GM21367 (cell line): Measurements from ENCODE around the gene FSTL5.

ENCODE experiments used
- ATAC-seq: cut with Tn5 transposase; IDR thresholded peaks from one replicate; pipeline ENCODE4 v1.9.1; 2021; ENCODE audit not compliant: unreplicated experiment

The FSTL5 gene

GRCh38 chr4:161595230-161595771 is 568.5 kb downstream of the FSTL5 start:
- no peak for ATAC-seq

- ATAC-seq: no peak
Observed at GRCh38 chr4:161585011-161585410, 578.8 kb downstream of the FSTL5 start.

GRCh38 chr4:161583549-161583948 is 580.3 kb downstream of the FSTL5 start:
- ATAC-seq: no peak

- ATAC-seq: no peak
Observed at GRCh38 chr4:161581262-161582230, 582.3 kb downstream of the FSTL5 start.

GRCh38 chr4:161577579-161578301 is 586.1 kb downstream of the FSTL5 start:
- ATAC-seq: no peak

- ATAC-seq: no peak
Observed at GRCh38 chr4:161573836-161574235, 590.0 kb downstream of the FSTL5 start.

- no peak for ATAC-seq
Observed at GRCh38 chr4:161564230-161564834, 599.5 kb downstream of the FSTL5 start.

- ATAC-seq: peak; percentile 60
Observed at GRCh38 chr4:161555689-161556660, 607.8 kb downstream of the FSTL5 start.

- ATAC-seq: no peak
Observed at GRCh38 chr4:161554372-161554990, 609.3 kb downstream of the FSTL5 start.

- ATAC-seq: no peak
Observed at GRCh38 chr4:161546902-161547301, 616.9 kb downstream of the FSTL5 start.

GRCh38 chr4:161540265-161540664 is 623.5 kb downstream of the FSTL5 start:
- no peak for ATAC-seq

- ATAC-seq: no peak
Observed at GRCh38 chr4:161538941-161539340, 624.9 kb downstream of the FSTL5 start.

- ATAC-seq: no peak
Observed at GRCh38 chr4:161530710-161531109, 633.1 kb downstream of the FSTL5 start.

GRCh38 chr4:161525121-161525520 is 638.7 kb downstream of the FSTL5 start:
- no peak for ATAC-seq

GRCh38 chr4:161522031-161522430 is 641.8 kb downstream of the FSTL5 start:
- no peak for ATAC-seq

- no peak for ATAC-seq
Observed at GRCh38 chr4:161519611-161520010, 644.2 kb downstream of the FSTL5 start.

- no peak for ATAC-seq
Observed at GRCh38 chr4:161517941-161518340, 645.9 kb downstream of the FSTL5 start.

- no peak for ATAC-seq
Observed at GRCh38 chr4:161505141-161505540, 658.7 kb downstream of the FSTL5 start.

- ATAC-seq: no peak
Observed at GRCh38 chr4:161498155-161498554, 665.6 kb downstream of the FSTL5 start.

GRCh38 chr4:161486461-161486860 is 677.3 kb downstream of the FSTL5 start:
- no peak for ATAC-seq
